AML-193 (cell line): ENCODE results near the gene IQGAP3.

Experiments
- DNase-seq, 2 experiments: peaks; one replicate each; lab custom pipeline; 2025; lab: John Stamatoyannopoulos, UW

IQGAP3 gene

GRCh38 chr1:156482276-156482675 lies 90.1 kb downstream of the IQGAP3 start:
- DNase-seq, result no peak

GRCh38 chr1:156481527-156481926 lies 90.8 kb downstream of the IQGAP3 start:
- no peak for DNase-seq

GRCh38 chr1:156480411-156481192 lies 91.8 kb downstream of the IQGAP3 start:
- no peak for DNase-seq

- DNase-seq, result no peak
These were observed 92.4 kb downstream of the IQGAP3 start for GRCh38 chr1:156480016-156480370.

- DNase-seq, result no peak
These were observed 93.0 kb downstream of the IQGAP3 start for GRCh38 chr1:156479093-156480015.

GRCh38 chr1:156478250-156478627 lies 94.1 kb downstream of the IQGAP3 start:
- DNase-seq, result no peak

- no peak for DNase-seq
These were observed 94.7 kb downstream of the IQGAP3 start for GRCh38 chr1:156477526-156478249.

GRCh38 chr1:156476501-156477298 lies 95.7 kb downstream of the IQGAP3 start:
- no peak for DNase-seq

GRCh38 chr1:156475568-156476500 lies 96.5 kb downstream of the IQGAP3 start:
- DNase-seq, result no peak
